KMS-11 (cell line): Measurements from ENCODE around the gene DOK7.

ENCODE experiments used
- H2AFZ ChIP-seq: fragments of 200-600 bp; sonication (generic); 2 replicates; pipeline ENCODE4 v1.6.1; 2016; ENCODE audit warnings: antibody characterized with exemption, mixed run types, low read depth
- H3K27ac ChIP-seq: fragments of 200-600 bp; sonication (generic); 2 replicates; pipeline ENCODE4 v1.6.1; 2016; ENCODE audit warnings: mild to moderate bottlenecking, mixed run types
- H3K27me3 ChIP-seq: fragments of 200-600 bp; sonication (generic); 2 replicates; pipeline ENCODE4 v1.6.1; 2017; ENCODE audit warnings: mild to moderate bottlenecking, low read depth, mixed run types, moderate library complexity; ENCODE audit not compliant: insufficient read depth
- H3K36me3 ChIP-seq: fragments of 200-600 bp; sonication (generic); 2 replicates; pipeline ENCODE4 v1.6.1; 2017; ENCODE audit warnings: mild to moderate bottlenecking, mixed run types; ENCODE audit not compliant: insufficient read depth
- H3K4me1 ChIP-seq: fragments of 200-600 bp; sonication (generic); 2 replicates; pipeline ENCODE4 v1.6.1; 2016; ENCODE audit warnings: mild to moderate bottlenecking, low read depth, mixed run types; ENCODE audit not compliant: poor library complexity, severe bottlenecking
- H3K4me2 ChIP-seq: fragments of 200-600 bp; sonication (generic); 2 replicates; pipeline ENCODE4 v1.7.0; 2016; ENCODE audit warnings: mild to moderate bottlenecking, mixed run types
- H3K4me3 ChIP-seq: fragments of 200-600 bp; sonication (generic); IDR thresholded peaks from 2 replicates; pipeline ENCODE4 v1.6.1; 2017; ENCODE audit warnings: low read depth, low read length, mixed read lengths; ENCODE audit not compliant: insufficient read depth
- H3K79me2 ChIP-seq: fragments of 200-600 bp; sonication (generic); 2 replicates; pipeline ENCODE4 v1.6.1; 2016; ENCODE audit warnings: low read depth, mixed run types; ENCODE audit not compliant: insufficient read depth
- H3K9ac ChIP-seq: fragments of 200-600 bp; sonication (generic); 2 replicates; pipeline ENCODE4 v1.6.1; 2016; ENCODE audit warnings: mild to moderate bottlenecking, mixed run types
- H4K20me1 ChIP-seq: fragments of 200-600 bp; sonication (generic); 2 replicates; pipeline ENCODE4 v1.6.1; 2016; ENCODE audit warnings: mild to moderate bottlenecking, mixed run types; ENCODE audit not compliant: insufficient read depth
- CTCF ChIP-seq: fragments of 200-600 bp; sonication (generic); conservative IDR thresholded peaks from 2 replicates; pipeline ENCODE4 v1.6.1; 2017; ENCODE audit warnings: low read depth, mild to moderate bottlenecking, antibody characterized with exemption, low read length, moderate library complexity, mixed read lengths

Gene DOK7

GRCh38 chr4:3438847-3439180, 24.3 kb upstream of the DOK7 start:
- no peak for TF ChIP-seq CTCF
- no peaks in the 10 kb centered on the region for H3K79me2 ChIP-seq
- no peaks in the 10 kb centered on the region for H3K4me1 ChIP-seq
- H3K9ac ChIP-seq = no peak overlapping the region
- H4K20me1 ChIP-seq = no peaks in the 10 kb centered on the region
- H3K27me3 ChIP-seq = no peaks in the 10 kb centered on the region
- H3K27ac ChIP-seq = no peak overlapping the region
- H3K4me2 ChIP-seq = no peak overlapping the region
- no peak overlapping the region for H3K4me3 ChIP-seq
- H2AFZ ChIP-seq = no peak overlapping the region
- no peaks in the 10 kb centered on the region for H3K36me3 ChIP-seq

- no peaks in the 10 kb centered on the region for H3K36me3 ChIP-seq
- H3K9ac ChIP-seq = no peak overlapping the region
- peaks cover 1% of the 10 kb centered on the region; the same call in 1 of the 2 replicates for H3K27me3 ChIP-seq
- no peaks in the 10 kb centered on the region for H3K79me2 ChIP-seq
- no peak for TF ChIP-seq CTCF
- no peaks in the 10 kb centered on the region for H4K20me1 ChIP-seq
- no peak overlapping the region for H3K4me3 ChIP-seq
- H3K27ac ChIP-seq = no peak overlapping the region
- H2AFZ ChIP-seq = no peak overlapping the region
- no peak overlapping the region for H3K4me2 ChIP-seq
- H3K4me1 ChIP-seq = no peaks in the 10 kb centered on the region
Observed at GRCh38 chr4:3439391-3439790, 23.7 kb upstream of the DOK7 start.

GRCh38 chr4:3440011-3440410, 23.1 kb upstream of the DOK7 start:
- H3K27ac ChIP-seq = no peak overlapping the region
- H3K36me3 ChIP-seq = no peaks in the 10 kb centered on the region
- peaks cover 3% of the 10 kb centered on the region; the same call in 1 of the 2 replicates for H3K27me3 ChIP-seq
- H3K9ac ChIP-seq = no peak overlapping the region
- H3K4me2 ChIP-seq = no peak overlapping the region
- H2AFZ ChIP-seq = no peak overlapping the region
- no peaks in the 10 kb centered on the region for H3K79me2 ChIP-seq
- H3K4me1 ChIP-seq = no peaks in the 10 kb centered on the region
- no peak overlapping the region for H3K4me3 ChIP-seq
- no peaks in the 10 kb centered on the region for H4K20me1 ChIP-seq
- no peak for TF ChIP-seq CTCF

GRCh38 chr4:3440979-3441500, 22.1 kb upstream of the DOK7 start:
- Histone ChIP-seq H3K36me3 (no peaks in the 10 kb centered on the region), H2AFZ (no peak overlapping the region)

More at GRCh38 chr4:3440979-3441500, 22.1 kb upstream of the DOK7 start:
- H3K4me2 ChIP-seq = no peak overlapping the region
- H3K4me3 ChIP-seq = no peak overlapping the region
- no peak overlapping the region for H3K27ac ChIP-seq
- H3K79me2 ChIP-seq = no peaks in the 10 kb centered on the region
- no peak for TF ChIP-seq CTCF
- H3K27me3 ChIP-seq = peaks cover 3% of the 10 kb centered on the region; the same call in 1 of the 2 replicates
- H4K20me1 ChIP-seq = no peaks in the 10 kb centered on the region
- H3K9ac ChIP-seq = no peak overlapping the region
- H3K4me1 ChIP-seq = no peaks in the 10 kb centered on the region
